ENCODE measurements around the gene PCDHB11. TPM values are rescaled to one million over a fixed set of nuclear protein-coding genes. Genes with fewer than 3 reads are reported as not detected.

Gene PCDHB11
- 1.2 TPM in 2 replicates for polyA plus RNA-seq (2013)

GRCh38 chr5:141199359-141200235, at the start of gene PCDHB11:
Gene PCDHB11, plus strand, starts transcription at chr5:141199627. Its CDS starts 148 bp downstream, at chr5:141199775.
- H2AFZ ChIP-seq (ENCODE audit: insufficient read depth, low read length, poor library complexity), result no peak within 1 kb of the TSS

GRCh38 chr5:141149812-141150211, 49.6 kb upstream of the PCDHB11 start, which contains the start of gene PCDHB6:
Gene PCDHB6, plus strand, starts transcription at chr5:141150057. Its CDS starts 201 bp downstream, at chr5:141150258.
- Histone ChIP-seq H3K4ac (ENCODE audit: low read depth, low read length) (no peak within 1 kb of the TSS), H3K4me1 (ENCODE audit: control insufficient read depth in 1 of 2, insufficient read depth in 2 of 2, low read length in 2 of 2) (no peaks in the 10 kb centered on the region), H3K36me3 (ENCODE audit: control insufficient read depth in 1 of 2, insufficient read depth in 2 of 2, low read length in 2 of 2) (no peaks in the 10 kb centered on the region), H3K9me3 (ENCODE audit: insufficient read depth, low read depth, low read length) (peaks cover 2% of the 10 kb centered on the region), H3K14ac (ENCODE audit: low read length) (no peak within 1 kb of the TSS), H3K4me2 (ENCODE audit: low read length) (no peak within 1 kb of the TSS), H3K23ac (ENCODE audit: low read length) (no peak within 1 kb of the TSS), H3K27me3 (ENCODE audit: insufficient read depth, low read length) (no peaks in the 10 kb centered on the region), H4K91ac (ENCODE audit: low read depth, low read length) (no peak within 1 kb of the TSS), H2AFZ (ENCODE audit: insufficient read depth, low read length, poor library complexity) (no peak within 1 kb of the TSS), H3K79me2 (ENCODE audit: control insufficient read depth, insufficient read depth, low read length, poor library complexity) (no peaks in the 10 kb centered on the region), H3K4me3 (ENCODE audit: low read depth, low read length) (no peak within 1 kb of the TSS), H2AK5ac (ENCODE audit: low read length) (no peak within 1 kb of the TSS), H3K79me1 (ENCODE audit: low read length) (no peaks in the 10 kb centered on the region), H3K9ac (ENCODE audit: low read length) (no peak within 1 kb of the TSS), H4K12ac (ENCODE audit: low read depth, low read length) (no peak within 1 kb of the TSS), H3K27ac (ENCODE audit: low read depth, low read length) (no peak within 1 kb of the TSS), H2BK120ac (ENCODE audit: insufficient read depth, low read length, poor library complexity) (no peak within 1 kb of the TSS), H2BK5ac (ENCODE audit: low read depth, low read length, poor library complexity) (no peak within 1 kb of the TSS), H4K8ac (ENCODE audit: low read depth, low read length) (no peak within 1 kb of the TSS), H3K18ac (ENCODE audit: low read length) (no peak within 1 kb of the TSS), H2BK12ac (ENCODE audit: low read length) (no peak within 1 kb of the TSS)
- no CpG with 5 or more reads among the region's 18 CpGs for WGBS (ENCODE audit: extremely low coverage, insufficient coverage, insufficient read length)
- DNase-seq, result no peak

More at GRCh38 chr5:141199359-141200235, at the start of gene PCDHB11:
- Histone ChIP-seq H3K4me2 (ENCODE audit: low read length) (peak within 1 kb of the TSS; percentile 7), H2BK12ac (ENCODE audit: low read length) (no peak within 1 kb of the TSS), H3K79me1 (ENCODE audit: low read length) (no peaks in the 10 kb centered on the region), H3K23ac (ENCODE audit: low read length) (no peak within 1 kb of the TSS), H3K14ac (ENCODE audit: low read length) (no peak within 1 kb of the TSS), H4K91ac (ENCODE audit: low read depth, low read length) (no peak within 1 kb of the TSS), H3K27ac (ENCODE audit: low read depth, low read length) (no peak within 1 kb of the TSS), H3K27me3 (ENCODE audit: insufficient read depth, low read length) (no peaks in the 10 kb centered on the region), H3K4me3 (ENCODE audit: low read depth, low read length) (peak within 1 kb of the TSS; percentile 13), H2AK5ac (ENCODE audit: low read length) (no peak within 1 kb of the TSS), H3K18ac (ENCODE audit: low read length) (no peak within 1 kb of the TSS), H3K36me3 (ENCODE audit: control insufficient read depth in 1 of 2, insufficient read depth in 2 of 2, low read length in 2 of 2) (no peaks in the 10 kb centered on the region), H4K8ac (ENCODE audit: low read depth, low read length) (no peak within 1 kb of the TSS), H3K4me1 (ENCODE audit: control insufficient read depth in 1 of 2, insufficient read depth in 2 of 2, low read length in 2 of 2) (no peaks in the 10 kb centered on the region), H3K9ac (ENCODE audit: low read length) (no peak within 1 kb of the TSS), H2BK120ac (ENCODE audit: insufficient read depth, low read length, poor library complexity) (no peak within 1 kb of the TSS), H3K4ac (ENCODE audit: low read depth, low read length) (no peak within 1 kb of the TSS), H2BK5ac (ENCODE audit: low read depth, low read length, poor library complexity) (no peak within 1 kb of the TSS), H3K9me3 (ENCODE audit: insufficient read depth, low read depth, low read length) (peaks cover 2% of the 10 kb centered on the region), H4K12ac (ENCODE audit: low read depth, low read length) (no peak within 1 kb of the TSS), H3K79me2 (ENCODE audit: control insufficient read depth, insufficient read depth, low read length, poor library complexity) (no peaks in the 10 kb centered on the region)
- WGBS (ENCODE audit: extremely low coverage, insufficient coverage, insufficient read length), result no CpG with 5 or more reads among the region's 21 CpGs
- DNase-seq, result no peak

GRCh38 chr5:141150224-141150992, 49.0 kb upstream of the PCDHB11 start:
- no CpG with 5 or more reads among the region's 33 CpGs for WGBS (ENCODE audit: extremely low coverage, insufficient coverage, insufficient read length)
- H3K27me3 ChIP-seq (ENCODE audit: insufficient read depth, low read length), result no peaks in the 10 kb centered on the region

GRCh38 chr5:141150993-141151325, 48.5 kb upstream of the PCDHB11 start:
- Histone ChIP-seq H3K27me3 (ENCODE audit: insufficient read depth, low read length) (no peaks in the 10 kb centered on the region), H2AK5ac (ENCODE audit: low read length) (no peak overlapping the region), H2BK12ac (ENCODE audit: low read length) (no peak overlapping the region), H2AFZ (ENCODE audit: insufficient read depth, low read length, poor library complexity) (no peak overlapping the region), H3K79me1 (ENCODE audit: low read length) (no peaks in the 10 kb centered on the region), H4K8ac (ENCODE audit: low read depth, low read length) (no peak overlapping the region), H2BK120ac (ENCODE audit: insufficient read depth, low read length, poor library complexity) (no peak overlapping the region), H4K12ac (ENCODE audit: low read depth, low read length) (no peak overlapping the region), H3K4me1 (ENCODE audit: control insufficient read depth in 1 of 2, insufficient read depth in 2 of 2, low read length in 2 of 2) (no peaks in the 10 kb centered on the region), H3K9ac (ENCODE audit: low read length) (no peak overlapping the region), H3K23ac (ENCODE audit: low read length) (no peak overlapping the region), H3K4me3 (ENCODE audit: low read depth, low read length) (no peak overlapping the region), H2BK5ac (ENCODE audit: low read depth, low read length, poor library complexity) (no peak overlapping the region), H3K79me2 (ENCODE audit: control insufficient read depth, insufficient read depth, low read length, poor library complexity) (no peaks in the 10 kb centered on the region), H3K4me2 (ENCODE audit: low read length) (no peak overlapping the region), H3K36me3 (ENCODE audit: control insufficient read depth in 1 of 2, insufficient read depth in 2 of 2, low read length in 2 of 2) (no peaks in the 10 kb centered on the region), H3K4ac (ENCODE audit: low read depth, low read length) (no peak overlapping the region), H4K91ac (ENCODE audit: low read depth, low read length) (no peak overlapping the region), H3K18ac (ENCODE audit: low read length) (no peak overlapping the region), H3K9me3 (ENCODE audit: insufficient read depth, low read depth, low read length) (peaks cover 2% of the 10 kb centered on the region), H3K14ac (ENCODE audit: low read length) (no peak overlapping the region), H3K27ac (ENCODE audit: low read depth, low read length) (no peak overlapping the region)
- no peak for DNase-seq
- no CpG with 5 or more reads among the region's 13 CpGs for WGBS (ENCODE audit: extremely low coverage, insufficient coverage, insufficient read length)

More at GRCh38 chr5:141150224-141150992, 49.0 kb upstream of the PCDHB11 start:
- Histone ChIP-seq H4K8ac (ENCODE audit: low read depth, low read length) (no peak overlapping the region), H3K9ac (ENCODE audit: low read length) (no peak overlapping the region), H2AFZ (ENCODE audit: insufficient read depth, low read length, poor library complexity) (no peak overlapping the region), H2BK12ac (ENCODE audit: low read length) (no peak overlapping the region), H2BK120ac (ENCODE audit: insufficient read depth, low read length, poor library complexity) (no peak overlapping the region), H3K79me2 (ENCODE audit: control insufficient read depth, insufficient read depth, low read length, poor library complexity) (no peaks in the 10 kb centered on the region), H2BK5ac (ENCODE audit: low read depth, low read length, poor library complexity) (no peak overlapping the region), H3K79me1 (ENCODE audit: low read length) (no peaks in the 10 kb centered on the region), H3K14ac (ENCODE audit: low read length) (no peak overlapping the region), H3K4me3 (ENCODE audit: low read depth, low read length) (no peak overlapping the region), H3K18ac (ENCODE audit: low read length) (no peak overlapping the region), H4K12ac (ENCODE audit: low read depth, low read length) (no peak overlapping the region), H3K4me2 (ENCODE audit: low read length) (no peak overlapping the region), H3K23ac (ENCODE audit: low read length) (no peak overlapping the region), H3K27ac (ENCODE audit: low read depth, low read length) (no peak overlapping the region), H4K91ac (ENCODE audit: low read depth, low read length) (no peak overlapping the region), H3K9me3 (ENCODE audit: insufficient read depth, low read depth, low read length) (peaks cover 2% of the 10 kb centered on the region), H3K4ac (ENCODE audit: low read depth, low read length) (no peak overlapping the region), H2AK5ac (ENCODE audit: low read length) (no peak overlapping the region), H3K36me3 (ENCODE audit: control insufficient read depth in 1 of 2, insufficient read depth in 2 of 2, low read length in 2 of 2) (no peaks in the 10 kb centered on the region), H3K4me1 (ENCODE audit: control insufficient read depth in 1 of 2, insufficient read depth in 2 of 2, low read length in 2 of 2) (no peaks in the 10 kb centered on the region)
- no peak for DNase-seq
